NB4 (cell line): ENCODE measurements around the gene NSUN5.
"Not testable (repeated sequence)": the region's sequence is repeated elsewhere in the genome, so short reads cannot be mapped to it uniquely, and the experiment has no call there.

ENCODE experiments used
- DNase-seq: peaks from one replicate; pipeline ENCODE4 v3.0.0; 2010; ENCODE audit warnings: low read depth
- H3K4me3 ChIP-seq: one replicate; pipeline ENCODE4 v1.5.1; 2011; ENCODE audit warnings: mild to moderate bottlenecking, low read depth, low read length, moderate library complexity
- CTCF ChIP-seq: IDR thresholded peaks from one replicate; pipeline ENCODE4 v1.5.1; 2012; ENCODE audit warnings: low read depth, low read length
- MYC ChIP-seq: IDR thresholded peaks from 2 replicates; pipeline ENCODE4 v1.6.1; 2011; ENCODE audit warnings: low read depth, low read length
- POLR2A ChIP-seq: IDR thresholded peaks from 2 replicates; pipeline ENCODE4 v1.6.1; 2011; ENCODE audit warnings: mild to moderate bottlenecking; ENCODE audit not compliant: insufficient read length; ENCODE audit errors: extremely low read depth
- TF ChIP-seq, protein P1 (sequence below): IDR thresholded peaks from 2 replicates; pipeline ENCODE4 v1.6.1; 2011; ENCODE audit warnings: low read depth, low read length

The NSUN5 gene

GRCh38 chr7:73307436-73307835 is 1.2 kb downstream of the NSUN5 start:
- TF ChIP-seq POLR2A (no peak), MYC (no peak), CTCF (no peak)
- TF ChIP-seq, protein P1, sequence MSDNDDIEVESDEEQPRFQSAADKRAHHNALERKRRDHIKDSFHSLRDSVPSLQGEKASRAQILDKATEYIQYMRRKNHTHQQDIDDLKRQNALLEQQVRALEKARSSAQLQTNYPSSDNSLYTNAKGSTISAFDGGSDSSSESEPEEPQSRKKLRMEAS, result no peak
- peak overlapping the region; percentile 82 for H3K4me3 ChIP-seq
- no peak for DNase-seq

DNA sequence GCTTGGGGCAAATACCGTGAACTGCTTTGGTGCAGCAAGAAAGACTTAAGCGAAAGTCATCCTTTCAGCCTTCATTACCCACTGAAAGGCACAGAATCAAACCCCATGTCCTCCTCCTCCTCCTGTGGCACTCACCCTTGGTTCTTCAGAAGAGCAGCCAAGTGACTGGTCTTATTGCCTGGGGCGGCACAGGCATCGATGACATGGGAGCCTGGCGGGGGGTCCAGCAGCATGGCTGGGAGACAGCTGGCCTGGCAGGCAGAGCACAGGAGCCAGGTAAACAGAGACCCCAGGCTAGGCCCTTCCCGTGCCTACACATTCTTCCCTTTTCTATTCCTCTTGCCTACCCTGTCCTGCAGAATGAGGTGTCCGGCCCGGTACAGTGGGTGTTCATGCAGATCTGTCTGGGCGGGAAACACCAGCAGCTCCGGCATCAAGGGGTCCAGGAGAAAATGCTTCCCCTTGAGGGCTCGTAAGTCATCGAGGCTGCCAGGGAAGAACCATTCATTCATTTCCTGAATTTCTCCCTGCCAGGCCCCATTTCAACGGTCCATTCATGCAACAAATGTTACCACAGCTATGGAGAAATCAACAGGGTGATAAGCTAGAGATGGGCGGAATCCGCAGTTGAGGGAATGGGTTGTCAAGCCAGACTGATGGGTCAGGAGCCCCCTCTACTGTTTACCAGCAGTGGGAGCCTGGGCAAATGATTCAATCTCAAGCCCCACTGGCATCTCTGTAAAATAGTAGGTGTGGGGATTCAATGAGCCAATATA is 3.8 kb downstream of the NSUN5 start:
- peak; percentile 74 for TF ChIP-seq CTCF
- peak; percentile 95 for DNase-seq
- H3K4me3 ChIP-seq, result peak overlapping the region; percentile 21

- TF ChIP-seq CTCF, result no peak
- no peak for TF ChIP-seq MYC
- TF ChIP-seq, protein P1, result no peak
- no peak for TF ChIP-seq POLR2A
- DNase-seq, result no peak
- H3K4me3 ChIP-seq, result peak overlapping the region; percentile 21
Observed at GRCh38 chr7:73304071-73304470, 4.6 kb downstream of the NSUN5 start.

DNA sequence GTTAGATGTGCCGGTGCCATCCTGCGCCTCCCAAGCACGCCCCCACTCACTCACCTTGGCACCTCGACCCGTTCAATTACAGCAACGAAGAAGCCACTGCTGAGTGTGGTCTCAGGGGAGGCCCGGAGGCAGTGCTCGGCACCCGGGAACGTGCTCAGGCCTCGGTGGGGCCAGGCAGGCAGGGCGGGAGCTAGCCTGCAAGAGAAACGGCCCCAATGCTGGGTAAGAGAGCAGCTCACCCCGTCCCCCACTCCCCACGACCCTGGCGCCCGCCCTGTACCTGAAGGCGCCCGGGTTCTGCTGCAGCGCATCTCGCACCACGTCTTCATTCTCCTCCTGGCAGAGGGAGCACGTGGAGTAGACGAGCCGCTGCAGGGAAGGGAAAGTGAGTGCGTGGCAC is 5.1 kb downstream of the NSUN5 start:
- H3K4me3 ChIP-seq, result no peak overlapping the region
- no peak for TF ChIP-seq POLR2A
- TF ChIP-seq MYC, result no peak
- TF ChIP-seq, protein P1, result no peak
- no peak for TF ChIP-seq CTCF
- no peak for DNase-seq

GRCh38 chr7:73302846-73303245 is 5.8 kb downstream of the NSUN5 start:
- DNase-seq, H3K4me3 ChIP-seq: not testable (repeated sequence)

GRCh38 chr7:73301108-73301507 is 7.5 kb downstream of the NSUN5 start:
- not testable (repeated sequence) for DNase-seq, H3K4me3 ChIP-seq

DNA sequence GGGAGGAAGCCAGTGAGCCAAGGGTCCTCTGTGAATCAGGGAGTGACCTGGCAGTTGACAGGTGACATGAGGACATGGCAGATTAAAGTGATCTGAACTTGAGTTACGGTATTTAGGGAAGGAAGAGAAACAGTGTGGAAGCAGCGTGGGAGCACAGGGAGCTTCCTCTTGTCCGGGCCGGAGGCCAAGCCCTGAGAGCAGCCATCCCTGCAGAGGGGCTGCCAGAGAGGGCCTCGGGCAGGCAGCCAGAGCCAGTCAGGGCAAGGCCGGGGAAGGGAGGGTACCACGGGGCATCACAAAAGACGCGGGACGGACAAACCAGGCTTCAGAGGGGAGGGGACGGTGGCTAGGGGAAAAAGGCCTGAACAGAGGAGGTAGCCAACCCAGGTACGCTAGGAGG is 8.8 kb downstream of the NSUN5 start:
- H3K4me3 ChIP-seq, DNase-seq: not testable (repeated sequence)

- DNase-seq, H3K4me3 ChIP-seq: not testable (repeated sequence)
Observed at GRCh38 chr7:73297706-73298105, 10.9 kb downstream of the NSUN5 start.

DNA sequence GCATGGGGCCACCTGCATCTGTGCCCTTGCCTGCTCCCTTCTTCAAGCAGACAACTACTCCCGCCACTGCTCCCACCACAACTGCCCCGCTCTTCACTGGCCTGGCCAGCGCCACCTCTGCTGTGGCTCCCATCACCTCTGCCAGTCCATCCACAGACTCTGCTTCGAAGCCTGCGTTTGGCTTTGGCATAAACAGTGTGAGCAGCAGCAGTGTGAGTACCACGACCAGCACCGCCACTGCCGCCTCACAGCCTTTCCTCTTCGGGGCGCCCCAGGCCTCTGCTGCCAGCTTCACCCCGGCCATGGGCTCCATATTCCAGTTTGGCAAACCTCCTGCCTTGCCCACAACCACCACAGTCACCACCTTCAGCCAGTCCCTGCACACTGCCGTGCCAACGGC is 11.4 kb downstream of the NSUN5 start:
- DNase-seq, H3K4me3 ChIP-seq: not testable (repeated sequence)

DNA sequence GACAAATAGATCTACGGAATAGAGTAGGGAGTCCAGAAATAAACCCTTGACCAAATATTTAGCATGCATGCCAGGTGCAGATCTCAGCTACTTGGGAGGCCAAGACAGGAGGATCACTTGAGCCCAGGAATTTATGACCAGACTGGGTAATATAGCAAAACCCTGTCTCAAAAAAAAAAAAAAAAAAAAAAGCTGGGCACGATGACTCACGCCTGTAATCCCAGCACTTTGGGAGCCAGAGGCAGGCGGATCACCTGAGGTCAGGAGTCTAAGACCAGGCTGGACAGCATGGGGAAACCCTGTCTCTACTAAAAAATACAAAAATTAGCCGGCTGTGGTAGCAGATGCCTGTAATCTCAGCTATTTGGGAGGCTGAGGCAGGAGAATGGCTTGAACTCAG is 31.4 kb downstream of the NSUN5 start:
- DNase-seq, H3K4me3 ChIP-seq: not testable (repeated sequence)

- DNase-seq, H3K4me3 ChIP-seq: not testable (repeated sequence)
Observed at GRCh38 chr7:73267813-73268212, 40.8 kb downstream of the NSUN5 start.

DNA sequence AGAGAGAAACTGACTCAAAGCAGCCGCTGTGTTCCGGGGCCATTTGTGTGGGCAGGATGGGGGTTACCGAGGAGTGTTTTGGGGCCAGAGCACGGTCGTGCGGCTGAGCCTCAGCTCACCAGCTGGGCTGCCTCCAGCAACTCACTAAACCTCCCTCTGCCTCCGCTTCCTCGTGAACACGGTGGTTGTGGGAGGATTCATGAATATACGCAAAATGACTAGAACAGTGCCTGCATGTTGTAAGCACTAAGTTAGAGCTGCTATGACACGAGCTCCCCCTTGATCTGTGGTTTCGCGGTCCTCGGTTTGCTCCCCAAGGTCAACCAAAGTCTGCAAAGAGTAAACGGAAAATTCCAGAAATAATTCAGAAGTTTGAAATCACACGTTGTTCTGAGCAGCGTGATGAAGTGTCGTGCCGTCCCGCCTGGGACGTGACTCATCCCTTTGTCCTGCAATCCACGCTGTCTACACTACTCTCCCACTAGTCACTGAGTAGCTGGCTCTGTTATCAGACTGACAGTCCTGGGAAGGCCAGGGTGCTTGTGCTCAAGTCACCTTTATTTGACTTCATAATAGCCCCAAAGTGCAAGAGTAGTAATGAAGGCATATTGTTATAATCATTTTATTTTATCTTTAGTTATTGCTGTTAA is 41.8 kb downstream of the NSUN5 start:
- DNase-seq, H3K4me3 ChIP-seq: not testable (repeated sequence)
